HT-29 (cell line): ENCODE measurements around the gene TIPRL. TPM values are rescaled to one million over a fixed set of nuclear protein-coding genes. Genes with fewer than 3 reads are reported as not detected.
"Not testable (repeated sequence)": the region's sequence is repeated elsewhere in the genome, so short reads cannot be mapped to it uniquely, and the experiment has no call there.

Experiments used
- DNase-seq: peaks from one replicate; pipeline ENCODE4 v3.0.0-alpha.2; 2015; ENCODE audit warnings: low spot score
- total RNA-seq: library from RNA; depleted of rRNA; stranded (reverse); fragments of >200 nt; shearing (Covaris generic); gene quantifications from 2 replicates; pipeline ENCODE4 v1.2.3, GENCODE V29; 2014

TIPRL gene
- total RNA-seq, 1 experiment from 2014 or later, result 10.7 TPM

DNA sequence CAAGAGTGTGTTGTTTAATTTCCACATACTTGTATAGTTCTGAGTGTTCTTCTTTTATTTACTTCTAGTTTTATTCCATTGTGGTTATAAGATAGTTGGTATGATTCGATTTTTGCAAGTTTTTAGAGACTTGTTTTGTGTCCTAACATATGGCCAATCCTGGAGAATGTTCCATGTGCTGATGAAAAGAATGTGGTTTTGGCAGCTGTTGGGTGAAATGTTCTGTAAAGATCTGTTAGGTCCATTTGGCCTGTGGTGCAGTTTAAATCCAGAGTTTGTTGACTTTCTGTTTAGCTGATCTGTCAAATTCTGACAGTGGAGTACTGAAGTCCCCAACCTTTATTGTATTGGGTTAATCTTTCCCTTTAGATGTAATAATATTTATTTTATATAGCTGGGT is 19.5 kb upstream of the TIPRL start:
- DNase-seq, result no peak

DNA sequence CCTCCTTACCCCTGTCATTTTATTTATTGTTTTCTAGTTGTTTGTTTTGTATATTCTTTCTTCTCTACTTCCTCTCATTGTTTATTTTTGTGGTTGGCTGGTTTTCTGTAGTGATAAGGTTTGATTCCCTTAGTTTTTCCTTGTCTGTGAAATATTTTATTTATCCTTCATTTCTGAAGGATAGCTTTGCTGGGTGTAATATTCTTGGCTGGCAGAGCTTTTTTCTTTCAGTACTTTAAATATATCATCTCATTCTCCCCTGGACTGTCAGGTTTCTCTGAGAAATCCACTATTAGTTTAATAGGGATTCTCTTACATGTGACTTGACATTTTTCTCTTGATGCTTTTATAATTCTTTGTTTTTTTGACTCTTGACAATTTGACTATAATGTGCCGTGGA is 18.8 kb upstream of the TIPRL start:
- no peak for DNase-seq

DNA sequence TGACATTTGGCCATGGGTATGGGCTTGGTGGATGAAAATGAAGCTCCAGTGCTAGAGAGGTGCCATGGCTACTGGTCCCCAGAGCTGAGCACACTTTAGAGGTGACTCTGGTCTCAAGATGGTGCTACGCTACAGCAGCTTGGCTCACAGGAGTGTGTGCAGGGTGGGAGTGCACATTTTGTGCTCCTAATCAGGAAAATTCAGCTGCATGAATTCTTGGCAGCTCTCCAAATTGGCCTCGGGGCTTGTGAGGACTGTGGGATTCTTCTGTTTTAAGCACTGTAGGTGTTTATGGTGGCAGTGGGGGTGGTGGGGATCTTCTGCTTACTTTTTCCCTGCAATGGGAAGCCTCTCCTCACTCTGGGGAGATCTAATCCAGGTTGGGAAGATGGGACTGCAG is 17.3 kb upstream of the TIPRL start:
- no peak for DNase-seq

DNA sequence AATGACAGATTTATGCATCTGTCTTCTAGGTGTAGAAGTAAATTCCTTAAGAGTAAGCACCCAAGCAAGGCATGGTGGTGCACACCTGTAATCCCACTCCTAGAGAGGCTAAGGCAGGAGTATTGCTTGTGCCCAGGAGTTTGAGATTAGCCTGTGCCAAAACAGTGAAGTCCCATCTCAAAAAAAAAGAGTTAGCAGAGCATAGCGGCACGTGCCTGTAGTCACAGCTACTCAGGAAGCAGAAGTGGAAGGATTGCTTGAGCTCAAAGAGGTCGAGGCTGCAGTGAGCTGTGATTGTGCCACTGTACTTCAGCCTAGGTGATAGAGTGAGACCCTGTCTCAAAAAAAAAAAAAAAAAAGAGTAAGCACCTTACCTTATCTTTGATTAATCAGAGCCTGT is 15.1 kb upstream of the TIPRL start:
- no peak for DNase-seq

DNA sequence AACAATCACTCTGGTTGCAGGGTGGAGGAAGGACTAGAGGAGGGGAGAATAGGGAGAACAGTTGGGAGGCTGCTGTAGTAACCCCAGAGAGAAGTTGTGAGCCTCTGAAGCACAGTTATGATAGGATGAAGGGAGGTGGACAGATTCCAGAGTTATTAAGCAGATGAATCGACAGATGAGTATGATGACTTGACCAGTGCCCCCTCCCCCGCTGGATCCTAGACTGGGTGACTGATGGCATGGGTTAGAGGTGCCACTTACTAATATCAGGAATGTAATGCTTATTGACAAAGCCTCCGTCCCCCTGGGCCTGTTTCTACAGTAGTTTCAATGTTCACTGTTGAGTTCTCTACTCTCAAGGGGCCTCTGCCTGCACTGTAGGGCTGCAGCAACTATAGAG is 14.0 kb upstream of the TIPRL start:
- no peak for DNase-seq

DNA sequence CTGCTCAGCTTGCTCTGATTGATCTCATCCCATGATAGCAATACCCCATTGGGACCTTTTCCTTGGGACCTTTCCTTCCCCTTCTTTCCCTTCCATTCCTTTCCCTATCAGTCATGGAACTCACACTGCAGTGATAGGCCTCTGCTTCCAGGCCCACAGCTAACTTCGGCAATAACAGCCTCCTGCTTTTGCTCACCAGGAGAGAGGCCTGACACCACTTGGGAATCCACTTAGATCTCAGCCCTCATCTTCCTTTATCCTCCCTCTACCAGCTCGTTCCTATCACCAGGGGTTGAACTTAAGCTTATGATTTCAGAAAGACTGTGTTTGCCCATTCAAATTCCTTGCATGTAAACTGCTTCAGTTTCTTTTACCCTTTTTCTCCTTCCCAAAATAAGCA is 11.0 kb upstream of the TIPRL start:
- no peak for DNase-seq

DNA sequence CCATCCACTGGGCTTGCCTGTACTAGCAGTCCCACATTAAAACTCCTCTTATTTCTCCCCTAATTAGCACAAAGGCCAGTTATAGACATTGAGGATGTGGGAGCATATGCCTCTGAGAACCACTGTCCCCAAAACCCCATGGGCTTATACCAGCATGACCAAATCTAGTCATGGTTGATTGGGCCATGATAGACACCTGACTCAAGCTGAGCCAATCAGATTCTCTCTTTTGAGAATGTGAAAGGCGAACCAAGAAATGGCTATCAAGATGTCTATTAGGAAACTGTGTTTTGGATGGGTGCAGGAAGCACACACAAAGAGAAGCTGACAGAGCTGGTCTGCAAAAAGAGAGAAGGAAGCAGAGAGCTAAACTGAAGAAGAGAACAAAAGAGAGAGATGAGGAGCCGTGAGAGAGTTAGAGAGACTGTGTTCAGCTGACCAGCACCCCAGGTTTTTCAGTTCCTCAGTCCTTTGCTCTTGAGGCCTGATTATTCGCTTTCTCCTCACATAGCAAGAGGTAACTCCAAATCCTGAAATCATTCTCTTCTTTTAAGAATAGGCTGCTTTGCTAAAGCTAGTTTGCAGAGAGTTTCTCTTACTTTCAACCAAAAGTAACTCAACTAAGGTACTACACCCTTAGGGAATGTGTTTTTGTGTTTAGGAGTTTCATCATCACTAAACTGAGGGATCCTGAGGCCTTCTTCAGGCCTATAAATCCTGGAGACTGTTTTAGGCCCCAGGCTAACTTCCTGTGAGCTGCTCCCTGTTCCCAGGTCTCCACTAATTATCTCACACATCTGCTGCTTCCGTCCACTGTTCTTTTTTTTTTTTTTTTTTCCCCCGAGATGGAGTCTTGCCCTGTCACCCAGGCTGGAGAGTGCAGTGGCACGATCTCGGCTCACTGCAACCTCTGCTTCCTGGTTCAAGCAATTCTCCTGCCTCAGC is 7.9 kb upstream of the TIPRL start:
- DNase-seq, result no peak

DNA sequence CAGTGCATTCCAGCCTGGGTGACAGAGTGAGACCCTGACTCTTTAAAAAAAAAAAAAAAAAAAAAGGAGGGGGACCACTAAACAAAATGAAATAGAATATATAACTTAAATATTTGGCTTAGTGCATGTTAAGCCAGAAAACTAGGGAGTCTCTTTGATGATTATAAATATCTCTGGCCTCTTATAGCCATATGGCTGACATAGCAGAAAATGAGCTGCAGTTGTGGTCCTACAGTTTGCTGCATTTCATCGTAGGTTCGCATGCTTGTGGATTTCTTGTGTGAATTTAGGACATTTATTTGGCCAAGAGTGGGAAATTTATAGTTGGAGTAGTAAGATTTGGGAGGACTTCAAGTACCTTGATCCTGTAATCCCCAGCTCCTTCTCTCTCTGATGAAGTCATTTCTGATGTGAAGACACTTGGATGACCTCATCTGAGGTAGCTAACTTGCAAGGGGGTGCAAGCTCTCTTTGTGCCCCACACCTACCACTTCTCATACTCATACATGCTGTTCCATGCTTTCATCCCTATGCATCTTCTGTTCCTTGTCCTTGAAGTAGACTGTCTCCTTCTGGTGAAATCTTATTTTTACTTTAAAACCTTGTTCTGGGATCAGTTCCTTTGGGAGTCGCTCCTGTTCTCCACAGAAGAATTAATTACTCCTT is 6.4 kb upstream of the TIPRL start:
- no peak for DNase-seq

DNA sequence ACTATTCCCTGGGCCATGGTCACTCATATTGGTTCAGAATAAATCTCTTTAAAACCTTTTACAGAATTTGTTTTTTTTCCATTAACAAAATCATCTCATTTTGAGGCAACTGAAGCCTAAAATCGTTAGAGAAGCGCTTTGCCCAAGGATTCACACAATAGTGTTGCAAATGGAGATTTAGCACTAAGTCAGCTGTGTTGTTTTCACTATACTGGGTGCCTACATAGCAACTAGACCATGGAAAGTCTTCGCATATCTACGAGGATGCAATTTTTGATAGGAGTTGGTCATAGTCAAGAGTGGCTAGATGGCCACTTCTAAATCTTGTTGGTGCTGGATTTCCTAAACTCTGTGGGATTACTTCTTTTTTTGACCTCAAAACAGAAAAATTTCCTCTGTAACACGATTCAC is 530 bp upstream of the TIPRL start:
- DNase-seq, result no peak

DNA sequence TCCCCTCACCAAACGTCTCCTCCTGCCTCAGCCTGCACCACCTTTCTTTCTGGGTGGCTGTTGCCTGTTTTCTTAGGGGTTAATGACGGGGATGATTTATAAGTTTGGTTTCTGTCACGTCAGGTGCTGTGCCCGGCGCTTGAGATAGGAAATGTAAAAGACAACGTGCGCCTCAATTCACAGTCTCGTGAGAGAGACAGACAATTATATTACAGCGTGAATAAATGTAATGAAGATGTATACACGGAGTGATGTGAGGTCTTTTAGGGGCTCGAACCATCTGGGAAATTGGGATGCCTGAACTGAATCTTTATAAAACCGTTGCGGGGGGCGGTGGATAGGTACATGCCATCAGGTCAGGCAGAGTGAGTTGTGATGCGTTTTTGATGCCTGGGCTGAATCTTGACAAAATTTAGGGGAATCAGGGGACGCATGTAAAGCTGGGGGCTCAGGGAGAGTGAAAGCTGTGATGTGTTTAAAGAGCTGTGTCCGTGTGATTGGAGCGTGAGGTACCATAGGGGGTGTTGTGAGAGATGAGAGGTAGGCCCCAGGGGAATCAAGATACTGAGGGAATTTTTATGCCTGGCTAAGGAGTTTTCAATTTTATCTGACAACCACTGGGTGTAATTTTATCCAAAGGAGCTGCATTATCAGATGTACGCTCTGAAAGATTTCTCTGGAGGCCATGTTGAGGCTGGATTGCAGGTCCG is 831 bp downstream of the TIPRL start:
- no peak for DNase-seq

DNA sequence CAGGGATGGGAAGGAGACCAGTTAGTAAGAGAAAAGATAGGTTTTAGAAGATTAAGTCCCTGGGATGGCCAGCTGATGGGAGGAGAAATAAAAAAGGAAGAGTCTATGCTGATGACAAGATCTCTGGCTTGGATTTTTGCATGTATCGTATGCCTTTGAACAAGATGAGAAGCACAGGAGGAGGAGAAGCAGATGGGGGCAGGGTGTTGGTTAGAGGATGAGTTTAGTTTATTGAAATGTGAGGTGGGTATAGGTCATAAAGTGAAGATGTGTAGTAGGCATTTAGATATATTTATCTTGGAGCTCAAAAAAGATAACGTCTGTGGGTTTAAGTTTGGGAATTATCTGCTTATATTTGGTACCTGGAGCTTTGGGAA is 1.4 kb downstream of the TIPRL start:
- DNase-seq, result peak; percentile 10

DNA sequence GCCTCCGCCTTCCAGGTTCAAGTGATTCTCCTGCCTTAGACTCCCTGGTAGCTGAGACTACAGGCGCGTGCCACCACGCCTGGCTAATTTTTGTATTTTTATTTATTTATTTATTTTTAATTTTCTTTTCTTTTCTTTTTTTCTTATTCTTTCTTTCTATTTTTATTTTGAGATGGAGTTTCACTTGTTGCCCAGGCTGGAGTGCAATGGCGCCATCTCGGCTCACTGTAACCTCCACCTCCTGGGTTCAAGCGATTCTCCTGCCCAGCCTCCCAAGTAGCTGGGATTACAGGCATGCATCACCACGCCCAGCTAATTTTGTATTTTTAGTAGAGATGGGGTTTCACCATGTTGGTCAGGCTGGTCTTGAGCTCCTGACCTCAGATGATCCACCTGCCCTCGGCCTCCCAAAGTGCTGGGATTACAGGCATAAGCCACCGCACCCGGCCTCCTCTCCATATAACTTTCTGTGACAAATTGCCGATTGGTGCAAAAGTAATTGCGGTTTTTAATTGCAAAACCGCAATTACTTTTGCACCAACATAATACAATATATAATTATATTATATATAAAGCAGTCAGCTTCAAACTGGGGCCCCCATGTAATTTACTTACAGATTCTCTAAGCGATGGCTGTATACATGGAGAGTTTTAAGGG is 2.4 kb downstream of the TIPRL start:
- DNase-seq, result not testable (repeated sequence)

DNA sequence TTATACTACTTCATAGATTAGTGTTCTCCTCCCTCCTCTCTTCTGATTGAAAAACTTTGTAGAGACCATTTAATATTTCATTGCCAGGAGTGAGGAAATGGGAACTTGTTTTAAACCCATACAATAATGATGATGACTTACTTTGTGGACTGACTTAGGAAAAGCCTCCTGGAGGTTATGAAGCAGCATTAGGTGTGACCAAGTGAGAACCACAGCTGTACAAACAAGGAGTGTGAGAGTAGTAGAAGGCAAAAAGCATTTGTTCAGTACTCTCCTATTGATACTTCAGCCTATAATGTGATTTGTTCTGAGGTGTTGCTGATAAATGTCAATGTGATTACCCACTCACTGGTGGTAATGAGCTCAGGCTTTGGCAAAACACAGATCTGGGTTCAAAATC is 8.4 kb downstream of the TIPRL start:
- no peak for DNase-seq

DNA sequence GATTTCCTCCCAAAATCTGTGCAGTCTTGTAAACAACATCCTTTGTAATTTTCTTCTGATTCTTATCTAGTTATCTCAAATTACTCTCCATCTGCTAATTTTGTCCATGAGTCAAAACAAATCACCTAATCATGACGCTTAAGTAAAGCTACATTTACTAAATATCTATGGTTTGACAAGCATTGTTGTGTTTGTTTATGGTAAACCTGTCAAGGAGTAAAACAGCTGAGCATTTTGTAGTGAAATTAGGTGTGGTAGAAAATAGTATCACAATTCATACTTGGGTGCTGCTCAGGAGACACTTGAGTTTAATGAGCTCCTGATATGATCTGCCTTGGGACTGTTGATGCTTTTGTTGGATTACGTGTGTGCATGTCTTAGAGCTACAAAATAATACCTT is 11.6 kb downstream of the TIPRL start:
- DNase-seq, result no peak

DNA sequence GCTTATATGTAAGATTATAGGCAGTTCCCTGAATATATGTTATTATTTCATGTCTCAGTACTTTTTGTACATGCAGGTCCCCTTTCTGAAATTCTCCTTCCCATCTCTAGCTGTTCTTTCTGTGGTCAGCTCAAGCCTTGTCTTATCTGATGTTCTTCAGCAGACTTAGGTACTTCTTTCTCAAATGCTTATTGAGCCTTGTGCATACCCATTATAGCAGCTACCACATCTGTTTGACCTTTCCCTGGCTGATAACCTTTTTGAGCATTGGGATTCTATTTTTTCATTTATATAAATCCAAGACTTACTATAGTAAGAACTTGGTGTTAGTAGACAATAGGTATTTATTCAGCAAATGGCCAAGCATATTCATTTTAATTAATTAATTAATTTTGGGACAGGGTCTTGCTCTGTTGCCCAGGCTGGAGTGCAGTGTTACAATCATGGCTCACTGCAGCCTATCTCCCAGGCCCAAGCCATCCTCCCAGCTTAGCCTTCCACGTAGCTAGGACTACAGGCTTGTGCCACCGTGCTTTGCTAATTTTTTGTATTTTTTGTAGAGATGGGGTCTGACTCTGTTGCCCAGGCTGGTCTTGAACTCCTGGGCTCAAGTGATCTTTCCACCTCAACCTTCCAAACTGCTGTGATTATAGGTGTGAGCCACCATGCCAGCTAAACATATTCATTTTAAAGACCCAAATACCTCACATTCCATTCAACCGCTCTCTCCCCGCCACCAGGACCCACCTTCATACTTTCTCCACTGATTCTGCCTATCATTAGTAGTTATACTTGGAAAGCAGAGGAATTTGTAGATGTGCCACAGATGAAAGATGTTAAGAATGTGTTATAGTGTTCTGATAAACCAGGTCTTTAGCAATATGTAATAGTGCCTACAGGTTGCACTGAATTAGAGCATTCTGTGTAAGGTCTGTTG is 16.7 kb downstream of the TIPRL start:
- DNase-seq, result no peak

DNA sequence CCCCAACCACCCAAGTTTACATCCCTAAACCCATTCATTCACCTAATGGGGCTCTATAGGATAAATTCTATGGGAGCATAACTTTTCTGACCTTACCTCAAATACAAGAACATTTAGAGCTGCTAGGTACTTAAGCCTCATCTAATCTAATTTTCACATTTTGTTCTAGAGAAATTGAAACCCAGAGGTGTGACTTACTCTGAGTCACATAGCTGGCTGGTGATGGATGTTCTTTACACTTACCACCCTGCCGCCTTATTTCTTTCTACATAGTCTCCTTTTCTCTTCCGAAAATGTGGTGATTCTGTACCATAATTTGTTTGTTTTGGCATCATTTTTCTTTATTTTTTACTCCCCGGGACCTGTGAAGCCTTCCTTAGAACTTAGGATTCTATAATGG is 20.3 kb downstream of the TIPRL start:
- DNase-seq, result no peak

DNA sequence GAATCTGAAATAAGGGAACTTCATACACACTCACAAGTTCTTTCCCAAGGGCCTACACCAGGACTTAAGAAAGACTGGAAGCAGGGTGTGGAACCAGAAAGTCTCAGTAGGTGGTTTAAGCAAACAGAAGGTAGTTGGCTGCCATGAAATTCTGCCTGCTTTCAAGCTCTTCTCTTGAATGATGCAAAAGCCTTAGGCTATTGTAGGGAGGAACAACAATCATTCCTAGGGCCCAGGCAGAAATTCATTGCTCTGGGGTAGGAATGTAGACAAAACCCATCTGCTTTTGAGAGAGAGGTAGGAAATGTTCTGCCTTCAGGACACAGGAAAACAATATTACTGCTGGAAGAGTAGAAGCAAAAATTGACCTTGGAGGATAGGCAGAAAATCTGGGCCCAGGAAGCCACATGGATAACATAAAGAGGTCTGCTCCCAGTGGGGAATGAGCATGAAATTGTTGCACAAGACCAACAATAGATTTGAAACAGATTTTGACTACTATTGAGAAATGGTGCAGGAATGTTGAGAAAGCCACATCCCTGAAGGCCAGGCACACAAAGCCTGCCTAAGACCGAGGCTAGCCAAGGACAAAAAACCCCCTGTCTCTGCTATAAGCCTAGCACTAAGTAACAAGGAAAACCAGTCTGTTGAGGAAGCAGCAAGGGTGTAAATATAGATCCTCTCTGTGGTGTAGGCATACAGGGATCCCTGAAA is 24.3 kb downstream of the TIPRL start:
- no peak for DNase-seq

DNA sequence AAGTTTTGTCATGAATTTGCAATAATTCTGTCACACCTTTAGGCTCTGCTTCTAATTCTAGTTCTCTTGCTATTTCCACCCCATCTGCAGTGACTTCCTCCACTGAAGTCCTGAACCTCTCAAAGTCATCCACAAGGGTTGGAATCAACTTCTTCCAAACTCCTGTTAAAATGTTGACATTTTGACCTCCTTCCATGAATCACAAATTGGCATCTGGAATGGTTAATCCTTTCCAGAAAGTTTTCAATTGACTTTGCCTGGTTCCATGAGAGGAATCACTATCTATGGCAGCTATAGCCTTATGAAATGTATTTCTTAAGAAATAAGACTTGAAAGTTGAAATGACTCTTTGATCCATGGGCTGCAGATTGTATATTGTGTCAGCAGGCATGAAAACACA is 27.3 kb downstream of the TIPRL start:
- no peak for DNase-seq

DNA sequence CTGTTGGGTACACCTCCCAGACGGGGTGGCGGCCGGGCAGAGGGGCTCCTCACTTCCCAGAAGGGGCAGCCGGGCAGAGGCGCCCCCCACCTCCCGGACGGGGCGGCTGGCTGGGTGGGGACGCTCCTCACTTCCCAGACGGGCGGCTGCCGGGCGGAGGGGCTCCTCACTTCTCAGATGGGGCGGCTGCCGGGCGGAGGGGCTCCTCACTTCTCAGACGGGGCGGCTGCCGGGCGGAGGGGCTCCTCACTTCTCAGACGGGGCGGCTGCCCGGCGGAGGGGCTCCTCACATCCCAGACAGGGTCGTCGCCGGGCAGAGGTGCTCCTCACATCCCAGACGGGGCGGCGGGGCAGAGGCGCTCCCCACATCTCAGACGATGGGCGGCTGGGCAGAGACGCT is 28.9 kb downstream of the TIPRL start:
- not testable (repeated sequence) for DNase-seq

DNA sequence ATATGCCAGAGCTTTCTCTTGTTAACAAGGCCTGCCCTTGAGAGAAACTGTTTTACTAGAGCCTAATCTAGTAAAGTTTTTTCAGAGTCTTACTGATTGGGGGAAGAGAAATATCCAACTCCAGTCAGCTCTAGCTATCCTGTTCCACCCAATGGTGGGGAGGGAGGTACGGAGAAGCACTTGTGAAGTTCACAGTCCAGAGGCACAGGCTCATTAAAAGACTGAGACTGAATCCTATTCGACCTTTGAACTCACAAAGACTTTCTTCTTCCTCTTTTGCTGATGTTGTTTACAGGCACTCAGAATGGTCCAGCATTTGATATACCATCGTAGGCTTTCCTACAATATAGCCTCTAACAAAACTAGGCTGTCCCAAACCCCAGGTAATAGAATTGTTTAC is 31.6 kb downstream of the TIPRL start:
- DNase-seq, result peak; percentile 18
